Measurements from ENCODE around the gene RFX3. TPM values are rescaled to one million over a fixed set of nuclear protein-coding genes. Genes with fewer than 3 reads are reported as not detected.

Gene RFX3
- total and polyA plus RNA-seq, 2 donors (not counting 3 experiments of a cell fraction or from before 2014, with no cell fraction given) = 4.8 to 10.5 TPM

GRCh38 chr9:3323714-3324113 lies 202.1 kb downstream of the RFX3 start:
- CTCF ChIA-PET = interaction anchor here (1.4 to 1.6 kb wide), 4 partner anchors 9 to 117 kb away, joined by 3 to 11 read pairs (median 6); no protein-coding TSS in a partner anchor
- no peak for FAIRE-seq
- no peaks in the 10 kb centered on the region for H3K79me2 ChIP-seq (ENCODE audit: control insufficient read depth, insufficient read depth, low read length)
- peak overlapping the region; percentile 36 for H3K4me2 ChIP-seq (ENCODE audit: insufficient read depth, low read length)
- POLR2A ChIA-PET = no interaction called here
- no peaks in the 10 kb centered on the region for H3K27me3 ChIP-seq (ENCODE audit: control insufficient read depth in 2 of 2, insufficient read depth in 2 of 2, low read length in 2 of 2)
- DNase-seq (ENCODE audit: low read depth, low spot score) = peak; percentile 38
- H3K9ac ChIP-seq (replicated peaks; ENCODE audit: extremely low read depth, insufficient read depth, low read length) = no peak overlapping the region
- H3K4me1 ChIP-seq (ENCODE audit: control insufficient read depth, extremely low read depth, insufficient read depth, low read length) = peaks cover 33% of the 10 kb centered on the region
- no peaks in the 10 kb centered on the region for H3K9me3 ChIP-seq (replicated peaks; ENCODE audit: control insufficient read depth, insufficient read depth, low read length)
- dilution Hi-C loops (cut with MboI; ENCODE audit: extremely low pct_ligation_motif_present, low sequenced_read_pairs) = no loop called here
- no peak overlapping the region for H3K4me3 ChIP-seq (replicated peaks in 1 of 3; ENCODE audit: insufficient read depth in 1 of 3, low read depth in 1 of 3, low read length in 3 of 3)
- intact Hi-C loops (cut with micrococcal nuclease) = loop anchor here (5.0 to 10.0 kb wide), 3 partner anchors 81 to 951 kb away; no protein-coding TSS in a partner anchor
- H3K36me3 ChIP-seq (ENCODE audit: control insufficient read depth in 2 of 2, extremely low read depth in 1 of 2, insufficient read depth in 2 of 2, low read length in 2 of 2) = no peaks in the 10 kb centered on the region
- no peaks in the 10 kb centered on the region for H3K9me1 ChIP-seq (replicated peaks; ENCODE audit: control insufficient read depth, extremely low read depth, insufficient read depth, low read length)
- no peak overlapping the region for H3K27ac ChIP-seq (ENCODE audit: insufficient read depth, low read depth, low read length)
- BruUV-seq (replicated peaks) = no TSS peak
- H4K20me1 ChIP-seq (replicated peaks; ENCODE audit: control insufficient read depth, extremely low read depth, insufficient read depth, low read length) = no peaks in the 10 kb centered on the region
- peak; percentile 62 for TF ChIP-seq GATA2 (IDR thresholded peaks at IDR 0.05; ENCODE audit: insufficient read depth, insufficient read length, low read depth, low read length)
- no peak for TF ChIP-seq FOS (IDR thresholded peaks at IDR 0.05; ENCODE audit: borderline replicate concordance, insufficient read depth, low read length)
- H2AFZ ChIP-seq (ENCODE audit: low read depth, low read length) = peak overlapping the region; percentile 59

GRCh38 chr9:3321186-3321585 lies 204.6 kb downstream of the RFX3 start:
- CTCF ChIA-PET = interaction anchor here (1.4 to 1.7 kb wide), 2 partner anchors 13 to 120 kb away, joined by 6 read pairs; no protein-coding TSS in a partner anchor
- dilution Hi-C loops (cut with MboI; ENCODE audit: extremely low pct_ligation_motif_present, low sequenced_read_pairs) (no loop called here), intact Hi-C loops (cut with micrococcal nuclease) (loop anchor here (1.0 to 10.0 kb wide), 7 partner anchors 11 to 954 kb away; partner anchors contain the start of gene RFX3)
- Histone ChIP-seq H3K9ac (replicated peaks; ENCODE audit: extremely low read depth, insufficient read depth, low read length) (no peak overlapping the region), H3K79me2 (ENCODE audit: control insufficient read depth, insufficient read depth, low read length) (no peaks in the 10 kb centered on the region), H3K4me2 (ENCODE audit: insufficient read depth, low read length) (peak overlapping the region; percentile 79), H3K4me1 (ENCODE audit: control insufficient read depth, extremely low read depth, insufficient read depth, low read length) (peaks cover 33% of the 10 kb centered on the region), H4K20me1 (replicated peaks; ENCODE audit: control insufficient read depth, extremely low read depth, insufficient read depth, low read length) (no peaks in the 10 kb centered on the region), H3K27ac (ENCODE audit: insufficient read depth, low read depth, low read length) (peak overlapping the region; percentile 75), H3K4me3 (replicated peaks in 1 of 3; ENCODE audit: insufficient read depth in 1 of 3, low read depth in 1 of 3, low read length in 3 of 3) (no peak overlapping the region), H3K27me3 (ENCODE audit: control insufficient read depth in 2 of 2, insufficient read depth in 2 of 2, low read length in 2 of 2) (no peaks in the 10 kb centered on the region), H3K9me1 (replicated peaks; ENCODE audit: control insufficient read depth, extremely low read depth, insufficient read depth, low read length) (no peaks in the 10 kb centered on the region), H3K9me3 (replicated peaks; ENCODE audit: control insufficient read depth, insufficient read depth, low read length) (no peaks in the 10 kb centered on the region), H2AFZ (ENCODE audit: low read depth, low read length) (no peak overlapping the region), H3K36me3 (ENCODE audit: control insufficient read depth in 2 of 2, extremely low read depth in 1 of 2, insufficient read depth in 2 of 2, low read length in 2 of 2) (no peaks in the 10 kb centered on the region)
- DNase-seq (ENCODE audit: low read depth, low spot score) (peak; percentile 91), FAIRE-seq (peak; percentile 85)
- no TSS peak for BruUV-seq (replicated peaks)
- peak; percentile 54 for TF ChIP-seq FOS (IDR thresholded peaks at IDR 0.05; ENCODE audit: borderline replicate concordance, insufficient read depth, low read length)
- TF ChIP-seq, protein P1, sequence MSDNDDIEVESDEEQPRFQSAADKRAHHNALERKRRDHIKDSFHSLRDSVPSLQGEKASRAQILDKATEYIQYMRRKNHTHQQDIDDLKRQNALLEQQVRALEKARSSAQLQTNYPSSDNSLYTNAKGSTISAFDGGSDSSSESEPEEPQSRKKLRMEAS (IDR thresholded peaks at IDR 0.05; ENCODE audit: insufficient read depth, insufficient read length) = no peak
- TF ChIP-seq POLR2A (IDR thresholded peaks at IDR 0.05; ENCODE audit: low read depth, low read length) = peak; percentile 71
- peak; percentile 67 for TF ChIP-seq GATA2 (IDR thresholded peaks at IDR 0.05; ENCODE audit: insufficient read depth, insufficient read length, low read depth, low read length)
- TF ChIP-seq MYC (IDR thresholded peaks at IDR 0.05; ENCODE audit: low read depth, low read length) = no peak
- TF ChIP-seq, protein P2, sequence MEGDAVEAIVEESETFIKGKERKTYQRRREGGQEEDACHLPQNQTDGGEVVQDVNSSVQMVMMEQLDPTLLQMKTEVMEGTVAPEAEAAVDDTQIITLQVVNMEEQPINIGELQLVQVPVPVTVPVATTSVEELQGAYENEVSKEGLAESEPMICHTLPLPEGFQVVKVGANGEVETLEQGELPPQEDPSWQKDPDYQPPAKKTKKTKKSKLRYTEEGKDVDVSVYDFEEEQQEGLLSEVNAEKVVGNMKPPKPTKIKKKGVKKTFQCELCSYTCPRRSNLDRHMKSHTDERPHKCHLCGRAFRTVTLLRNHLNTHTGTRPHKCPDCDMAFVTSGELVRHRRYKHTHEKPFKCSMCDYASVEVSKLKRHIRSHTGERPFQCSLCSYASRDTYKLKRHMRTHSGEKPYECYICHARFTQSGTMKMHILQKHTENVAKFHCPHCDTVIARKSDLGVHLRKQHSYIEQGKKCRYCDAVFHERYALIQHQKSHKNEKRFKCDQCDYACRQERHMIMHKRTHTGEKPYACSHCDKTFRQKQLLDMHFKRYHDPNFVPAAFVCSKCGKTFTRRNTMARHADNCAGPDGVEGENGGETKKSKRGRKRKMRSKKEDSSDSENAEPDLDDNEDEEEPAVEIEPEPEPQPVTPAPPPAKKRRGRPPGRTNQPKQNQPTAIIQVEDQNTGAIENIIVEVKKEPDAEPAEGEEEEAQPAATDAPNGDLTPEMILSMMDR (IDR thresholded peaks at IDR 0.05; ENCODE audit: extremely low read depth in 1 of 2, insufficient read depth in 1 of 2, low read depth in 1 of 2, low read length in 2 of 2) = no peak
- TF ChIP-seq EZH2 (IDR thresholded peaks at IDR 0.05; ENCODE audit: borderline replicate concordance, low read depth, low read length, severe bottlenecking) = no peak
- TF ChIP-seq POLR2AphosphoS5 (IDR thresholded peaks at IDR 0.05; ENCODE audit: insufficient read depth, low read depth, low read length) = peak; percentile 66
- peak; percentile 61 for TF ChIP-seq JUN (IDR thresholded peaks at IDR 0.05; ENCODE audit: borderline replicate concordance, insufficient read depth, insufficient read length, low read depth)
- POLR2A ChIA-PET = no interaction called here
